T47D (cell line): ENCODE results near the gene CALHM6.
A peak's percentile ranks its signal among the peaks of the same experiment; 100 is the strongest.

Experiments used
- DNase-seq, 2 experiments: peaks; one replicate each; pipeline versions ENCODE4 v3.0.0 to v3.0.0-alpha.2; 2011 to 2012; ENCODE audit warnings: low read depth in 1 of 2, low spot score in 1 of 2
- JUND ChIP-seq: IDR thresholded peaks from 2 replicates; pipeline ENCODE4 v1.6.1; 2012; ENCODE audit warnings: low read depth
- in situ Hi-C: cut with HindIII; loops from 2 replicates; pipeline ENCODE4 v1.10.0; 2016; ENCODE audit warnings: low sequenced_read_pairs, low pct_unique_long_range_greater_than_20kb

The CALHM6 gene

DNA sequence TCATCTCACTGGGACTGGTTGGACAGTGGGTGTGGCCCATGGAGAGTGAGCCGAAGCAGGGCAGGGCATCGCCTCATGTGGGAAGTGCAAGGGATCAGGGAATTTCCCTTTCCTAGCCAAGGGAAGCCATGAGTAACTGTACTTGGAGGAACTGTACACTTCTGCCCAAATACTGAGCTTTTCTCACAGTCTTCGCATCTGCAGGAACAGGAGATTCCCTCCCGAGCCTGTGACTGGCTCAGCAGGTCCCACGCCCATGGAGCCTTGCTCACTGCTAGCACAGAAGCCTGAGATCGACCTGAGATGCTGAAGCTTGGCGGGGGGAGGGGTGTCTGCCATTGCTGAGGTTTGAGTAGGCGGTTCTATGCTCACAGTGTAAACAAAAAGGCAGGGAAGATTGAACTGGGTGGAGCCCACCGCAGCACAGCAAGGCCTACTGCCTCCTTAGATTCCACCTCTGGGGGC is 39.8 kb downstream of the CALHM6 start:
- in situ Hi-C loops, result no loop called here
- no peak for TF ChIP-seq JUND
- peak in 1 of 2 experiments; percentile 15 for DNase-seq

DNA sequence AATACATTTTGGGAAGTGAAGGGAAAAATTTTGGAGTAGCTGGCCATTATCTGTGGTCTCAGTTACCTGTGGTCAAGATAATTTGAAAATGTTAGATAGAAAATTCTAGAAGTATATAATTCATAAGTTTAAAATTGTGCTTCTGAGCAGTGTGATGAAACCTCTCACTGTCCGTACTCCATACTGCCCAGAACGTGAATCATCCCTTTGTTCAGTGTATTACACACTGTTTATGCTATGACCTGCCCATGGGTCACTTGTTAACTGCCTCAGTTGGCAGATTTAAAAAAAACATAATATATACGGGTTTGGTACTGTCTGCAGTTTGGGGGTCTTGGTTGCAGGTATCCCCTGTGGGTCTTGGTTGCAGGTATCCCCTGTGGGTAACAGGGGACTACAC is 46.1 kb downstream of the CALHM6 start:
- in situ Hi-C loops, result no loop called here
- no peak for DNase-seq
- TF ChIP-seq JUND, result no peak

DNA sequence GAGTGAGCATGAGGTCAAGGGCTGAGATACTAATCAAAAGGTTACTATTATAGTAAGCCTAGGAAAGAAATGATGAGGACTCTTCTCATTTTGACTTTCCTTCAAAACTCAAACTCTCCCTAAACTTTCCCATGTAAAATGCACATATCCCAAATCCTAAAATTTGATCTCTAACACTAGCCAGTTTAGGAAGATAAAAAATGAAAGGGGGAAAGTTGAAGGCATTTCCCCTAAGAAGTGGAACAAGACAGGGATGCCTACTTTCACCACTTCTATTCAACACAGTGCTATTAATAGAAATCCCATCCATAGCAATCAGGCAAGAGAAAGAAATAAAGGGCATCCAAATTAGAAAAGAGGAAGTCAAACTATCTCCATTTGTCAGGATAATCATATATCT is 47.4 kb downstream of the CALHM6 start:
- no peak for TF ChIP-seq JUND
- in situ Hi-C loops, result no loop called here
- no peak for DNase-seq

DNA sequence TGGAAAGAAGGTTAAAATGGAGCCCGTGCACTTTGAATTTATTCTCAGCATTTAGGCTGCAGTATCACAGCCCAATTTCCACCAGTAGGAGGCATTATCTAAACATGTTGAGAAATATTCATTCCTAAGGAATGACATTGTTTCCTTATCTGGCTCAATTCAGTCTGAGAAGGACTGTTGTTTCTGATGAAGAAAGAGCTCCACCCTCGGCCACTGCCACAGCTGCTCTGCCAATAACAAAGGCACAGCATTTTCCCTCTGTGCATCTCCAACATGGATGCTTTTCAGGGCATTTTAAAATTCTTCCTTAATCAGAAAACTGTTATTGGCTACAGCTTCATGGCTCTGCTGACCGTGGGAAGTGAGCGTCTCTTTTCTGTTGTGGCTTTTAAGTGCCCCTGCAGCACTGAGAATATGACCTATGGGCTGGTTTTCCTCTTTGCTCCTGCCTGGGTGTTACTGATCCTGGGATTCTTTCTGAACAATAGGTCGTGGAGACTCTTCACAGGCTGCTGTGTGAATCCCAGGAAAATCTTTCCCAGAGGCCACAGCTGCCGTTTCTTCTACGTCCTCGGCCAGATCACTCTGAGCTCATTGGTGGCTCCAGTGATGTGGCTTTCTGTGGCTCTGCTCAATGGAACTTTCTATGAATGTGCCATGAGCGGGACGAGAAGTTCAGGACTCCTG is 50.4 kb downstream of the CALHM6 start, which contains the start of gene CALHM5:
CALHM5 (plus strand) TSS at position 216 of the 687 bp plus-strand sequence; CDS start at position 274, 58 bp downstream.
- TF ChIP-seq JUND, result no peak
- no peak for DNase-seq
- in situ Hi-C loops, result no loop called here

DNA sequence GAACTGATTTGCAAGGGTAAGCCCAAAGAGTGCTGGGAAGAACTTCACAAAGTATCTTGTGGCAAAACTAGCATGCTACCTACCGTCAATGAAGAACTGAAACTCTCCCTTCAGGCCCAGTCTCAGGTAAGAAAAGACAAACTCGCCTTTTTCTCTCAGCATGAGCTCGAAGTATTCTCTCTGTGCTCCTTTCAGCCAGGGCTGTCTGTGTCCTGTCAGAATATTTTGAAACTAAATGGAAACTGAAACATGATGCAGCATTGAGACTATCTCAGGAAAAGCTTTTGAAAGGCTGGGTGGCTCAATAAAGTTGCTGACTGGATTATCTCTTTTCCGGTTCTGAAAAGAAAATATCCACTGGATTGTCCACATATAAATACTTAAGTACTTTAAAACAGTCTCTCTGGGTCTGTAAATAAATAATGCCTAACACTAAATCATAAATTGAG is 51.0 kb downstream of the CALHM6 start:
- no peak for DNase-seq
- TF ChIP-seq JUND, result no peak
- in situ Hi-C loops, result no loop called here

DNA sequence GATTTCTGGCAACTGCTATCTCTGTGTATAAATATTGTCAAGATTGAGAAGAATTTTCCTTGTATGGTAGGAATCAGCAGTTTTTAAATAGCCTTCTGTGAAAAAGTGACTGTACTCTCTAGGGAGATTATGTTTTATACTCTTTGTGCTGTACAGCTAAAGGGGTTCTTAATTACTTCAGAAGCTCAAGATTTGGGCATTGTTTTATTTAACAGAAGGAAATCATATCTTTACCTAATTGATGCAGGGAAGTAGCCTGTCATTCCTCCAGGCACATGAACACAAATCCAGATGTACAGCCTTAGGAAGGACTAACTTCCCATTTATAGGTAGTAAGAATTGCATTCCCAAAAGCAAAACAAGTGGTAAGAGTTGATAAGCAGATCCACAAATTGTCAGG is 51.6 kb downstream of the CALHM6 start:
- in situ Hi-C loops, result no loop called here
- TF ChIP-seq JUND, result no peak
- no peak for DNase-seq
